Activated CD4-positive, alpha-beta T cell treated with anti-CD3 and anti-CD28 coated beads for 24 hours (primary cell): Measurements from ENCODE around the gene PATZ1.
"Not testable (repeated sequence)": the region's sequence is repeated elsewhere in the genome, so short reads cannot be mapped to it uniquely, and the experiment has no call there.

ENCODE experiments used
- DNase-seq, 2 donors: peaks; one replicate each; pipeline ENCODE4 v3.0.0-alpha.2; 2020; ENCODE audit warnings: low read depth in 2 of 2

The PATZ1 gene

GRCh38 chr22:31346255-31346732 is at the start of gene PATZ1:
Gene PATZ1 (minus strand): TSS chr22:31346346. CDS start chr22:31345602, 744 bp downstream.
- peak; percentile 57 to 64 for DNase-seq

GRCh38 chr22:31394326-31394725 is 48.2 kb upstream of the PATZ1 start:
- DNase-seq, result no peak

- DNase-seq, result no peak
Observed at GRCh38 chr22:31393893-31394292, 47.7 kb upstream of the PATZ1 start.

- DNase-seq, result not testable (repeated sequence)
Observed at GRCh38 chr22:31378651-31379050, 32.5 kb upstream of the PATZ1 start.

- DNase-seq, result no peak
Observed at GRCh38 chr22:31378123-31378522, 32.0 kb upstream of the PATZ1 start.

- no peak for DNase-seq
Observed at GRCh38 chr22:31377612-31378011, 31.5 kb upstream of the PATZ1 start.

GRCh38 chr22:31367426-31367825 is 21.3 kb upstream of the PATZ1 start:
- DNase-seq, result no peak

GRCh38 chr22:31363885-31364465 is 17.8 kb upstream of the PATZ1 start:
- DNase-seq, result no peak

GRCh38 chr22:31361743-31362142 is 15.6 kb upstream of the PATZ1 start:
- no peak for DNase-seq

- no peak for DNase-seq
Observed at GRCh38 chr22:31360029-31360428, 13.9 kb upstream of the PATZ1 start.

- DNase-seq, result no peak
Observed at GRCh38 chr22:31354515-31354914, 8.4 kb upstream of the PATZ1 start.

GRCh38 chr22:31350410-31350863 is 4.3 kb upstream of the PATZ1 start:
- no peak for DNase-seq

GRCh38 chr22:31349960-31350359 is 3.8 kb upstream of the PATZ1 start:
- DNase-seq, result no peak

- no peak for DNase-seq
Observed at GRCh38 chr22:31348766-31349165, 2.6 kb upstream of the PATZ1 start.

GRCh38 chr22:31348009-31348337 is 1.8 kb upstream of the PATZ1 start:
- DNase-seq, result not testable (repeated sequence)

- DNase-seq, result peak; percentile 60 to 65
Observed at GRCh38 chr22:31347251-31348008, 1.3 kb upstream of the PATZ1 start.

GRCh38 chr22:31346733-31347250 is 646 bp upstream of the PATZ1 start:
- DNase-seq, result no peak

GRCh38 chr22:31345331-31346254 is 553 bp downstream of the PATZ1 start:
- peak; percentile 78 to 79 for DNase-seq

- DNase-seq, result no peak
Observed at GRCh38 chr22:31344578-31345330, 1.4 kb downstream of the PATZ1 start.

GRCh38 chr22:31344256-31344577 is 1.9 kb downstream of the PATZ1 start:
- no peak for DNase-seq
